Right lobe of liver (tissue), 6 donors: ENCODE measurements around the gene BBLN. TPM values are rescaled to one million over a fixed set of nuclear protein-coding genes. Genes with fewer than 3 reads are reported as not detected.

ENCODE experiments used
- ATAC-seq, 4 donors: fragments of 200-7000 bp; cut with Tn5 transposase; one replicate each; pipeline ENCODE4 v1.9.1; 2020; ENCODE audit warnings: mild to moderate bottlenecking in 4 of 4, moderate library complexity in 4 of 4
- DNase-seq, 3 donors: peaks; one replicate each; pipeline ENCODE4 v3.0.0-alpha.2; 2020
- H3K27ac ChIP-seq, 3 donors: fragments of 200-600 bp; one replicate each; pipeline ENCODE4 v1.8.0; 2022
- H3K27me3 ChIP-seq, 2 donors: fragments of 200-600 bp; one replicate each; pipeline ENCODE4 v1.8.0; 2022
- H3K36me3 ChIP-seq, 4 donors: fragments of 200-600 bp; sonication (generic) in 1 of 4; one replicate each; pipeline versions ENCODE4 v1.5.1 to v1.8.0; 2017 to 2022; ENCODE audit warnings: control low read depth in 1 of 4
- H3K4me1 ChIP-seq, 4 donors: fragments of 200-600 bp; sonication (generic) in 1 of 4; one replicate each; pipeline versions ENCODE4 v1.5.1 to v1.8.0; 2017 to 2022; ENCODE audit warnings: control low read depth in 1 of 4
- H3K4me3 ChIP-seq, 3 donors: fragments of 200-600 bp; one replicate each; pipeline ENCODE4 v1.8.0; 2022
- H3K9me3 ChIP-seq, 4 donors: fragments of 200-600 bp; sonication (generic) in 1 of 4; one replicate each; pipeline versions ENCODE4 v1.5.1 to v1.8.0; 2017 to 2022; ENCODE audit warnings: control low read depth in 1 of 4
- CTCF ChIP-seq, 4 donors: fragments of 200-600 bp in 3 of 4; fragments of 450-650 bp in 1 of 4; IDR thresholded peaks; one replicate each; pipeline versions ENCODE4 v1.5.1 to v1.8.0; 2016 to 2022; ENCODE audit warnings: antibody characterized with exemption in 4 of 4, mild to moderate bottlenecking in 2 of 4
- POLR2A ChIP-seq: fragments of 450-650 bp; IDR thresholded peaks from one replicate; pipeline ENCODE4 v1.6.1; 2017; ENCODE audit warnings: antibody characterized with exemption, mild to moderate bottlenecking
- WGBS: methylation state at CpG from one replicate; pipeline ENCODE4 v1.1.6; 2018; ENCODE audit warnings: low coverage, low lambda C conversion rate; ENCODE audit not compliant: insufficient coverage; ENCODE audit errors: missing lambda C conversion rate; 5-methylcytosine and 5-hydroxymethylcytosine counted together
- intact Hi-C, 2 donors: fragments of 100-400 bp; cut with DNase I; formaldehyde crosslinking; loops; one replicate each; pipeline versions ENCODE4 v1.11.2 to v1.14.1; 2022
- total RNA-seq, 6 experiments: library from RNA; depleted of rRNA in 2 of 6; stranded (reverse); fragments of >200 nt in 2 of 6; fragmentation: NEBNext Ultra II Directional in 3 of 6; extraction: Animal tissue kit (Norgen Biotek cat#: 25700) in 3 of 6; gene quantifications; one replicate each; pipeline versions ENCODE4 v1.1.0 to v1.2.4, GENCODE V29; 2016 to 2023
- donor health status: DM: no; HTN: yes; CAD: no.
- donor health status: DM: no; HTN: no; CAD: no.
- donor health status: DM: no; HTN: no; CAD: no.
- donor health status: DM: no; HTN: yes; CAD: no.
- donor health status: DM: no; HTN: yes; CAD: no.

The BBLN gene
- total RNA-seq, 6 experiments from 2014 or later = 13.5 to 192 (median 17.7) TPM

- WGBS = no CpG with 5 or more reads among the region's 18 CpGs
- peaks cover 0 to 37% (median 12%) of the 10 kb centered on the region in 4 donors for H3K36me3 ChIP-seq
- no peak for ATAC-seq
- no peak overlapping the region for H3K27ac ChIP-seq
- no peak for TF ChIP-seq CTCF (IDR thresholded peaks at IDR 0.05)
- TF ChIP-seq POLR2A = no peak
- H3K27me3 ChIP-seq = no peaks in the 10 kb centered on the region
- no peaks in the 10 kb centered on the region for H3K4me1 ChIP-seq
- H3K4me3 ChIP-seq = no peak overlapping the region
- intact Hi-C loops = no loop called here
- DNase-seq = no peak
- no peaks in the 10 kb centered on the region for H3K9me3 ChIP-seq
Observed at GRCh38 chr9:128166169-128166568, 6.1 kb downstream of the BBLN start.

DNA sequence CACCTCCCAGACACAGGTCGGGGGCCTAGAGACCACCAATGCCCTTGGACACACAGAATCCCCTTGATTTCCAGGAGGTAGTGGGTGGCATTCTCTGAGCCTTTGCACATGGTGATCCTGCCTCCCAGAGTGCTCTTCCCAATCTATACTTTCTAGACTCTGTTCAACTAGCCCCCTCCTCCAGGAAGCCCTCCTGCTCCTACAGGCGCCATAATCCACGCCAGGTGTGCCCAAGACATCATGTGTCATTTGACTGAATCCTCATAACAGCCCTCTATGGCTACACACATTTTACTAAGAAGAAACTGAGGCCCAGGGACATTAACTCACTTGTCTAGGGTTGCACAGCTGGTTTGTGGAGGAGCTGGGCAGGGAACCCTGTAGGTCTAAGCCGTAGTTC is 7.1 kb downstream of the BBLN start:
- WGBS = 100% methylated on average over 2 of the region's 4 CpGs
- intact Hi-C loops = no loop called here
- Histone ChIP-seq H3K4me3 (no peak overlapping the region), H3K27ac (no peak overlapping the region), H3K36me3 (peaks cover 0 to 37% (median 12%) of the 10 kb centered on the region in 4 donors), H3K9me3 (no peaks in the 10 kb centered on the region), H3K4me1 (no peaks in the 10 kb centered on the region), H3K27me3 (no peaks in the 10 kb centered on the region)
- no peak for DNase-seq
- ATAC-seq = no peak
- no peak for TF ChIP-seq POLR2A
- no peak for TF ChIP-seq CTCF (IDR thresholded peaks at IDR 0.05)

- no peaks in the 10 kb centered on the region for H3K4me1 ChIP-seq
- 91% methylated on average over 7 of the region's 8 CpGs for WGBS
- H3K9me3 ChIP-seq = no peaks in the 10 kb centered on the region
- intact Hi-C loops = no loop called here
- peaks cover 0 to 37% (median 12%) of the 10 kb centered on the region in 4 donors for H3K36me3 ChIP-seq
- DNase-seq (no peak), ATAC-seq (no peak)
- no peak overlapping the region for H3K4me3 ChIP-seq
- no peak for TF ChIP-seq POLR2A
- no peak for TF ChIP-seq CTCF (IDR thresholded peaks at IDR 0.05)
- no peak overlapping the region for H3K27ac ChIP-seq
- H3K27me3 ChIP-seq = no peaks in the 10 kb centered on the region
Observed at GRCh38 chr9:128168731-128169308, 8.8 kb downstream of the BBLN start.

- Histone ChIP-seq H3K27ac (no peak overlapping the region), H3K36me3 (peaks cover 0 to 37% (median 12%) of the 10 kb centered on the region in 4 donors), H3K4me3 (no peak overlapping the region), H3K9me3 (no peaks in the 10 kb centered on the region), H3K4me1 (no peaks in the 10 kb centered on the region), H3K27me3 (no peaks in the 10 kb centered on the region)
- intact Hi-C loops = no loop called here
- 93% methylated on average over 3 of the region's 8 CpGs for WGBS
- no peak for TF ChIP-seq POLR2A
- TF ChIP-seq CTCF (IDR thresholded peaks at IDR 0.05) = no peak
- ATAC-seq (no peak), DNase-seq (no peak)
Observed at GRCh38 chr9:128169492-128169891, 9.4 kb downstream of the BBLN start.
